ENCODE data around the gene OR6N1.

DNA sequence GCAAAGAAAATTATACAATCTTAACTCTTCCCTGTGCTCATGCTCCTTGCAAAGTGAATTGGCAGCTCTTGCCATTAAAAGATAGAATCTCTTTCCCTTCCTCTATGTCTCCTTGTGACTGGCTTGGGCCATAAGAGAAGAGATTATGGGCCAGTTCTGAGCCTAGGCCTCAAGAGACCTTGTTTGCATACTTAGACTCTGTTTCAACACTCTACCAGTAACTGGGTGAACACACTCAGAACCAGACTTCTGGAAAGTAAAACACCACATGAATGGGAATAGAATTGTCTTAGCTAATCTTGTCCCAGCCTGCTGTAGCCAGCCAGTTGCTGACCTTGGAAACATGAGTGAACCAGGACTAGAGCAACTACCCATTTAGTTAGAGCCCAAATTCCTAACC is 36.1 kb downstream of the OR6N1 start:
- TF ChIP-seq CTCF (IDR thresholded peaks at IDR 0.05), result no peak
- TF ChIP-seq POLR2A (IDR thresholded peaks at IDR 0.05), result no peak

Data from testis (tissue), 2 donors.